HEK293 (cell line): ENCODE measurements around the gene NTSR1.

Source experiments
- CTCF ChIA-PET: fragments of 350-600 bp; formaldehyde crosslinking; extraction: SDS; loops from one replicate; lab custom pipeline; 2021; ENCODE audit warnings: antibody characterized with exemption; lab: Yijun Ruan, JAX
- POLR2A ChIA-PET: fragments of 300-600 bp; formaldehyde crosslinking; extraction: SDS; loops from one replicate; lab custom pipeline; 2020; ENCODE audit warnings: antibody characterized with exemption, inconsistent platforms; lab: Yijun Ruan, JAX
- H3K27ac ChIP-seq: fragments of 200-500 bp; sonication (Bioruptor generic); 2 replicates; pipeline ENCODE4 v1.5.1; 2014; ENCODE audit warnings: low read depth, low read length, control low read depth, inconsistent platforms; ENCODE audit errors: extremely low read depth
- H3K36me3 ChIP-seq, 2 experiments: fragments of 200-500 bp in 1 of 2; sonication (Bioruptor generic) in 1 of 2; 1 replicate in 1 of 2; 2 replicates in 1 of 2; pipeline ENCODE4 v1.5.1; 2014 to 2017; ENCODE audit warnings: inconsistent platforms in 2 of 2, low read length in 2 of 2; ENCODE audit not compliant: control insufficient read depth in 2 of 2, insufficient read depth in 1 of 2
- H3K4me1 ChIP-seq: fragments of 200-500 bp; sonication (Bioruptor generic); 2 replicates; pipeline ENCODE4 v1.5.1; 2014; ENCODE audit warnings: mild to moderate bottlenecking, low read length, inconsistent platforms; ENCODE audit not compliant: control insufficient read depth, insufficient read depth
- H3K4me3 ChIP-seq: 2 replicates; pipeline ENCODE4 v1.5.1; 2011; ENCODE audit warnings: low read depth, mild to moderate bottlenecking, control low read depth, low read length, moderate library complexity
- H3K9me3 ChIP-seq: fragments of 200-500 bp; sonication (Bioruptor generic); 2 replicates; pipeline ENCODE4 v1.5.1; 2014; ENCODE audit warnings: low read depth, low read length, inconsistent platforms; ENCODE audit not compliant: control insufficient read depth, insufficient read depth
- AEBP2 ChIP-seq: fragments of 450-650 bp; formaldehyde crosslinking; IDR thresholded peaks from 2 replicates; pipeline ENCODE4 v1.5.1; 2016; ENCODE audit warnings: missing biosample characterization, missing genetic modification characterization, borderline replicate concordance
- BCL11A ChIP-seq: fragments of 450-650 bp; formaldehyde crosslinking; IDR thresholded peaks from 2 replicates; pipeline ENCODE4 v1.5.1; 2016; ENCODE audit warnings: low read depth, missing biosample characterization, missing genetic modification characterization
- GFI1B ChIP-seq: fragments of 450-650 bp; formaldehyde crosslinking; IDR thresholded peaks from 2 replicates; pipeline ENCODE4 v1.5.1; 2016; ENCODE audit warnings: missing biosample characterization, missing genetic modification characterization
- GLIS1 ChIP-seq: fragments of 450-650 bp; formaldehyde crosslinking; IDR thresholded peaks from 2 replicates; pipeline ENCODE4 v1.5.1; 2016; ENCODE audit warnings: missing biosample characterization, missing genetic modification characterization
- KLF17 ChIP-seq: fragments of 450-650 bp; formaldehyde crosslinking; IDR thresholded peaks from 2 replicates; pipeline ENCODE4 v1.5.1; 2016; ENCODE audit warnings: missing biosample characterization, missing genetic modification characterization
- KLF7 ChIP-seq: fragments of 450-650 bp; formaldehyde crosslinking; IDR thresholded peaks from 2 replicates; pipeline ENCODE4 v1.5.1; 2016; ENCODE audit warnings: missing biosample characterization, missing genetic modification characterization, borderline replicate concordance
- PRDM6 ChIP-seq: fragments of 450-650 bp; formaldehyde crosslinking; IDR thresholded peaks from 2 replicates; pipeline ENCODE4 v1.5.1; 2017; ENCODE audit warnings: missing biosample characterization, missing genetic modification characterization
- TRIM28 ChIP-seq: IDR thresholded peaks from 2 replicates; pipeline ENCODE4 v1.6.1; 2011; ENCODE audit warnings: low read length, control low read depth, borderline replicate concordance
- YY2 ChIP-seq: fragments of 450-650 bp; formaldehyde crosslinking; IDR thresholded peaks from 2 replicates; pipeline ENCODE4 v1.5.1; 2016; ENCODE audit warnings: missing biosample characterization, missing genetic modification characterization
- ZBTB17 ChIP-seq: fragments of 450-650 bp; formaldehyde crosslinking; IDR thresholded peaks from 2 replicates; pipeline ENCODE4 v1.5.1; 2016; ENCODE audit warnings: missing biosample characterization, missing genetic modification characterization
- ZBTB8A ChIP-seq: fragments of 450-650 bp; formaldehyde crosslinking; IDR thresholded peaks from 2 replicates; pipeline ENCODE4 v1.5.1; 2016; ENCODE audit warnings: missing biosample characterization, missing genetic modification characterization
- ZNF341 ChIP-seq: fragments of 450-650 bp; formaldehyde crosslinking; IDR thresholded peaks from 2 replicates; pipeline ENCODE4; 2016; ENCODE audit warnings: low read depth, missing biosample characterization, missing genetic modification characterization
- ZNF398 ChIP-seq: fragments of 450-650 bp; formaldehyde crosslinking; IDR thresholded peaks from 2 replicates; pipeline ENCODE4 v1.5.1; 2017; ENCODE audit warnings: missing biosample characterization, missing genetic modification characterization
- ZNF518A ChIP-seq: fragments of 450-650 bp; formaldehyde crosslinking; conservative IDR thresholded peaks from 2 replicates; pipeline ENCODE4 v1.5.1; 2016; ENCODE audit warnings: low read depth, missing biosample characterization, missing genetic modification characterization
- ZNF664 ChIP-seq: fragments of 450-650 bp; formaldehyde crosslinking; IDR thresholded peaks from 2 replicates; pipeline ENCODE4 v1.5.1; 2016; ENCODE audit warnings: missing biosample characterization, missing genetic modification characterization
- ZNF707 ChIP-seq: fragments of 450-650 bp; formaldehyde crosslinking; IDR thresholded peaks from 2 replicates; pipeline ENCODE4 v1.5.1; 2016; ENCODE audit warnings: missing biosample characterization, missing genetic modification characterization
- ZNF776 ChIP-seq: fragments of 450-650 bp; formaldehyde crosslinking; IDR thresholded peaks from 2 replicates; pipeline ENCODE4 v1.5.0; 2017; ENCODE audit warnings: missing biosample characterization, missing genetic modification characterization, borderline replicate concordance
- ZNF777 ChIP-seq: fragments of 450-650 bp; formaldehyde crosslinking; IDR thresholded peaks from 2 replicates; pipeline ENCODE4 v1.5.1; 2017; ENCODE audit warnings: missing biosample characterization, missing genetic modification characterization, borderline replicate concordance
- ZNF785 ChIP-seq: fragments of 450-650 bp; formaldehyde crosslinking; IDR thresholded peaks from 2 replicates; pipeline ENCODE4 v1.5.1; 2016; ENCODE audit warnings: missing biosample characterization, missing genetic modification characterization
- ZSCAN4 ChIP-seq: fragments of 450-650 bp; formaldehyde crosslinking; IDR thresholded peaks from 2 replicates; pipeline ENCODE4 v1.5.1; 2017; ENCODE audit warnings: missing biosample characterization, missing genetic modification characterization

Gene NTSR1

GRCh38 chr20:62703853-62704228 lies 4.8 kb upstream of the NTSR1 start:
- POLR2A ChIA-PET = interaction anchor here (1.7 kb wide), 1 partner anchor 61 kb away, joined by 5 read pairs; the partner anchor contains the start of gene SLCO4A1
- no peaks in the 10 kb centered on the region for H3K36me3 ChIP-seq
- no peak overlapping the region for H3K4me3 ChIP-seq
- no peaks in the 10 kb centered on the region for H3K9me3 ChIP-seq
- TF ChIP-seq ZNF398 (tag by site-specific recombination) (no peak), TRIM28 (no peak)
- H3K4me1 ChIP-seq = peaks cover 16% of the 10 kb centered on the region
- H3K27ac ChIP-seq = no peak overlapping the region; the same call in 1 of the 2 replicates
- CTCF ChIA-PET = interaction anchor here (1.0 to 1.5 kb wide), 2 partner anchors 17 to 104 kb away, joined by 4 read pairs; no protein-coding TSS in a partner anchor

GRCh38 chr20:62704341-62704948 lies 4.2 kb upstream of the NTSR1 start:
- POLR2A ChIA-PET = interaction anchor here (1.7 kb wide), 1 partner anchor 62 kb away, joined by 5 read pairs; the partner anchor contains the start of gene SLCO4A1
- TF ChIP-seq ZNF664 (tag by site-specific recombination) (no peak), KLF17 (tag by site-specific recombination) (no peak), GFI1B (tag by site-specific recombination) (no peak), ZNF707 (no peak), ZNF341 (tag by site-specific recombination) (peak; percentile 78), ZSCAN4 (no peak), ZBTB8A (tag by site-specific recombination) (peak; percentile 22; the same call in 1 of the 2 replicates), KLF7 (peak; percentile 21; the same call in 1 of the 2 replicates), ZNF777 (no peak), GLIS1 (tag by site-specific recombination) (no peak), ZBTB17 (tag by site-specific recombination) (peak; percentile 88), ZNF776 (no peak), YY2 (no peak), PRDM6 (tag by site-specific recombination) (no peak), BCL11A (tag by site-specific recombination) (no peak), AEBP2 (tag by site-specific recombination) (no peak), ZNF518A (tag by site-specific recombination) (no peak), ZNF785 (tag by site-specific recombination) (no peak)

More at GRCh38 chr20:62704341-62704948, 4.2 kb upstream of the NTSR1 start:
- CTCF ChIA-PET = interaction anchor here (0.7 to 1.5 kb wide), 3 partner anchors 18 to 104 kb away, joined by 3 to 4 read pairs (median 4); no protein-coding TSS in a partner anchor
- H3K36me3 ChIP-seq = no peaks in the 10 kb centered on the region
- no peak overlapping the region for H3K4me3 ChIP-seq
- no peaks in the 10 kb centered on the region for H3K9me3 ChIP-seq
- no peak overlapping the region for H3K27ac ChIP-seq
- peaks cover 16% of the 10 kb centered on the region for H3K4me1 ChIP-seq
